VCaP (cell line): Measurements from ENCODE around the gene CTU1.

Experiments used
- H3K27ac ChIP-seq: fragments of 450-650 bp; 2 replicates; pipeline ENCODE4 v1.5.1; 2017
- CTCF ChIP-seq: fragments of 450-650 bp; conservative IDR thresholded peaks from 2 replicates; pipeline ENCODE4 v1.5.1; 2017; ENCODE audit warnings: mild to moderate bottlenecking, moderate library complexity

CTU1 gene

DNA sequence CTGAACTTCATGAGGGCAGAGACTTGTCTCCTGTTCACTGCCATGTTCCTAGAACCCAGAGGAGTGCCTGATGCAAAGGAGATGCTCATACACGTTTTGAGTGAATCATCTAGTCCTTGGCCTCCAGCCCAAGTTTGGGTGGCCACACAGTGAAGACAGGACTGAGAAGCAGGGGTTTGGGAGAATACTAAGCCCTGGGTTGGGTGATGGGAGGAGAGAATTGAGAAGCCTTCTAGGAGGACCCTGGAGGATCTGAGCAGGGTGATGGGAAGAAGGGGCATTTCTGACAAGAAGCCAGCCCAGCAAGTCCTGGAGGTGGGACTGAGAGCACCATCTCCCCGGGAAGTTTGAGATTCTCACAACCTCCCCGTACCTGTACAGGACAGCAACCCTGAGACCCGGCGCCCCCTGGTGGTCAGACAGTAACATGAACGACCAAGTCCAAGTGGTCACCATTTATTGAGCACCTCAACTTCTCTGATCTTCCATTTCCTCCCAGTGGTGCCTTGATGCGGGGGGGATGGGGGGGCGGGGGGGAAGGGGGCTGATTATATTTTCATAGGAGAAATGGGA lies 11.0 kb downstream of the CTU1 start:
- TF ChIP-seq CTCF, result peak; percentile 78
- H3K27ac ChIP-seq, result no peak overlapping the region

- H3K27ac ChIP-seq, result no peak overlapping the region
- TF ChIP-seq CTCF, result peak; percentile 64
Observed at GRCh38 chr19:51096473-51097165, 11.6 kb downstream of the CTU1 start.

GRCh38 chr19:51094696-51095279 lies 13.4 kb downstream of the CTU1 start:
- peak overlapping the region; percentile 63 for H3K27ac ChIP-seq
- TF ChIP-seq CTCF, result peak; percentile 91

DNA sequence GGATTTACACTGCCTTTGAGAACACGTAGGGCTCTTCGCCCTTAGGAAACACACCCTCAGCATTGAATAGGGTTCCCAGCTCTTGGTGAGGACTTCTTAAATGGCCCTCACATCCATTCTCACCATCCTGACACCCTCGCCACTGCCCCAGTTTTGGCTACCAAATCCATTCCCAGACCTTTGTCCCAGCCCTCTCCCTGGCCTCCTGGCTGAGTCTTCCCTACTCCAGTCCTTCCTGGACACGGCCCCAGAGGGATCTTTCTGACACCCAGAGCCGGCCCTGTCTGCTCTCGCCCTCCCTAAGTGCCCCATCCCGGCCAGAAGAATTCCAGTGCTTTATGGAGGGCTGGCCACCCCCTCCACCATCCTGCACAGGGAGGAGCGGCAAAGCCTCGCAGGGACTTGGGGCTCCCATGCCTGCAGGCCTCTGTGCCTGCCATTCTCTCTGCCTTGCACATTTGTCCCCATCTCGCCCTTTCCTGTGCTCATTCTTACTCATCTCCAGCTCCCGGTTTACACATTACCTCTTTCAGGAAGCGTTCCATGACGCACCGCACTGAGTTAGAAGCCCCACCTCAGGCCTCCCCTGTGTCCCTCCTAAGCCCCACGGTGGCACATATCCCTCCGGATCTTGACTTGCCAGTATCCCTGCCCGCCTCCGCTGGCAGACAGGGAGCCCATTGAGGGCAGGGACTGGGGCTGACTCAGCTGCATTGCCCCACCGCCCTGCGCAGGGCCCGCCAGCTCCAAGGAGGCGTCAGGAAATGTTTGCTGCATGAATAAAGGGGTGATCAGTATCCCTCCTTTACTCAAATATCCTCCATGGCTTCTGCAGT lies 14.5 kb downstream of the CTU1 start:
- peak overlapping the region; percentile 63 for H3K27ac ChIP-seq
- TF ChIP-seq CTCF, result no peak

DNA sequence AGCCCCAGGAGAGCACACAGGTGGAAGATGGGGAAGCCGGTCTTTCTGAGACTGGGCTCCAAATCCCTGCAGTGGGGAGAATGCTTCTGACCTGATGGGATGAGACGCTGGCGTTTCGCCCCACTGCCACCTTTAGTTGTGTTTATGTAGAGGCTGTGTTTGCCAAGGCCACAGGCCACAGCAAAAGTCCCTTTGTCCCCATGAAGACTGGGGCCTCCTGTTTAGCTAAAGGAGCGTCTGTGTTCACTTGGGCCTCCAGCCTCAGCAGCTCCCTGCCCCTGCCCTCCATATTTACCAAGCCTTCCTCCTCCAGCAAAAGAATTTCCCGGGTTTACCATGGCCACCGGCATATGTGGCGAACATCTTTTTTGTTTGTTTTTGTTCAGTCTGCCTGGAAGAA lies 15.1 kb downstream of the CTU1 start:
- H3K27ac ChIP-seq, result peak overlapping the region; percentile 63
- no peak for TF ChIP-seq CTCF

DNA sequence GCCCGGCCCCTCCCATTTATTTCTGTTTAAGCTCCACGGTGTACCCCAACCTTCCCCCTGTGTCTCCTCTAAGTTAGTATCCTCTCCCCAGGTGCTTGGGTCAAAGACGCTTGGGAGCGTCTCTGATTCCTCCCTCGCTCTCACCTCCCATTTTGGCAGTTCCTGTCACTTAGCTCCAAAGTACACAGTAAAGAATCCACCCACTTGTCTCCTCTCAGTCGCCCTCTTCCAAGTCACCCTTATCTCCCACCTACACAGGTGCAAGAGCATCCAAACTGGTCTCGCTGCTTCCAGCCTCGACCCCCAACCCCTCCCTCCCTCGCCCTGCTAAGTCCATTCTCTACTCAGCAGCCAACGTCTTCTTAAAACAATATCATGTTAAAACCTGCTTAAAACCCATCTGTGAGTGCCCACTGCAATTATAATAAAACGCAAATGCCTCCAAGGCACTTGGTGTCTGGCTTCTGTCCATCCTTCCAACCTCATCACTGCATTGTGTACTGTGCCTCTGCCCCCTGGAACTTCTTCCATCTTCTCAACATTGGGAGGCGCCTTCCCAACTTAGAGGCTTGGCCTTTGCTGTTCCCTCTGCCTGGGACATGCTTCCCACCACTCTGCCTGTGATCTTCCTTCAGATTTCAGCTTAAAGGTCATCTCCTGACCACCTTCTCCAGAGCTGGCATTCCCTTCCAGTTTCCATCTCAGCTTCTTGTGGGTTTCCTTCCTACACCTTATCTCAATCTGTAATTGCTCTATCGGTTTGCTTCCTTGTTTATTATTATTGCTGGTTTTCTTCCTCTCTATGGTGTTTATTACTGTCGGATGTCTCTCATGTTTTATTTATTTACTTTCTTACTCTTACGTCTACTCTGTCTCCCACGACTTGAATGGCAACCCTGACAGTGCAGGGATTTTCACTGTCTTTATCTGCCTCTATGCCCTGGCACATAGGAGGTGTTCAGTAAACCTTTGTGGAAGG lies 16.0 kb downstream of the CTU1 start:
- H3K27ac ChIP-seq, result peak overlapping the region; percentile 63

More for the DNA sequence above, 16.0 kb downstream of the CTU1 start:
- TF ChIP-seq CTCF, result no peak
